IMR-90 (cell line): ENCODE measurements around the gene FIBCD1. TPM values are rescaled to one million over a fixed set of nuclear protein-coding genes. Genes with fewer than 3 reads are reported as not detected.

Experiments
- ATAC-seq: fragments of 200-7000 bp; cut with Tn5 transposase; 2 replicates; pipeline ENCODE4 v1.9.1; 2020; ENCODE audit warnings: low read depth, mild to moderate bottlenecking, moderate library complexity
- BruUV-seq: library from RNA; stranded (reverse); fragments of 400-500 nt; replicated peaks from 2 replicates; lab custom pipeline; 2021; lab: Mats Ljungman, UMichigan
- CTCF ChIA-PET: fragments of 300-600 bp; formaldehyde crosslinking; extraction: SDS; loops from one replicate; lab custom pipeline; 2021; ENCODE audit warnings: antibody characterized with exemption; lab: Yijun Ruan, JAX
- POLR2A ChIA-PET: fragments of 300-600 bp; sonication (Branson Sonifier 250); formaldehyde crosslinking; loops from one replicate; lab custom pipeline; 2022; ENCODE audit warnings: antibody characterized with exemption; ENCODE audit not compliant: unreplicated experiment; lab: Charles Lee
- DNase-seq: peaks from one replicate; pipeline ENCODE4 v3.0.0; 2013
- H2AFZ ChIP-seq: replicated peaks from 2 replicates; pipeline ENCODE3; 2013; ENCODE audit warnings: low read length, mild to moderate bottlenecking; ENCODE audit not compliant: poor library complexity
- H2AK5ac ChIP-seq: 2 replicates; pipeline ENCODE4 v1.6.1; 2013; ENCODE audit warnings: low read depth, low read length, inconsistent platforms
- H2AK9ac ChIP-seq: replicated peaks from 2 replicates; pipeline ENCODE3; 2013; ENCODE audit warnings: mild to moderate bottlenecking, low read depth, low read length, moderate library complexity; ENCODE audit not compliant: poor library complexity
- H2BK120ac ChIP-seq: 2 replicates; pipeline ENCODE4 v1.6.1; 2013; ENCODE audit warnings: low read depth, low read length, inconsistent platforms
- H2BK15ac ChIP-seq: 3 replicates; pipeline ENCODE4 v1.6.1; 2013; ENCODE audit warnings: low read depth, low read length, inconsistent platforms
- H2BK20ac ChIP-seq: 2 replicates; pipeline ENCODE4 v1.6.1; 2013; ENCODE audit warnings: low read depth, mild to moderate bottlenecking, inconsistent platforms, low read length, moderate library complexity
- H2BK5ac ChIP-seq: 2 replicates; pipeline ENCODE4 v1.6.1; 2013; ENCODE audit warnings: mild to moderate bottlenecking, low read depth, low read length, inconsistent platforms; ENCODE audit not compliant: poor library complexity, severe bottlenecking
- H3K14ac ChIP-seq: replicated peaks from 2 replicates; pipeline ENCODE4 v1.6.1; 2013; ENCODE audit warnings: low read depth, low read length, inconsistent platforms
- H3K18ac ChIP-seq: 2 replicates; pipeline ENCODE4 v1.6.1; 2013; ENCODE audit warnings: low read depth, low read length, control low read depth
- H3K23ac ChIP-seq: 2 replicates; pipeline ENCODE4 v1.6.1; 2013; ENCODE audit warnings: low read depth, low read length, inconsistent platforms
- H3K27ac ChIP-seq: 2 replicates; pipeline ENCODE4 v1.5.1; 2013; ENCODE audit warnings: mild to moderate bottlenecking, control low read depth, low read length; ENCODE audit not compliant: insufficient read depth
- H3K27me3 ChIP-seq: 2 replicates; pipeline ENCODE4 v1.6.1; 2013; ENCODE audit warnings: low read length; ENCODE audit not compliant: control insufficient read depth, insufficient read depth
- H3K36me3 ChIP-seq: 2 replicates; pipeline ENCODE4 v1.6.1; 2013; ENCODE audit warnings: low read length, mixed read lengths; ENCODE audit not compliant: control insufficient read depth, insufficient read depth
- H3K4ac ChIP-seq: 2 replicates; pipeline ENCODE4 v1.6.1; 2013; ENCODE audit warnings: low read depth, low read length, inconsistent platforms
- H3K4me1 ChIP-seq: 2 replicates; pipeline ENCODE4 v1.6.1; 2013; ENCODE audit warnings: low read length, mixed read lengths; ENCODE audit not compliant: control insufficient read depth, insufficient read depth
- H3K4me2 ChIP-seq: 2 replicates; pipeline ENCODE4 v1.6.1; 2013; ENCODE audit warnings: low read depth, mild to moderate bottlenecking, control low read depth, low read length, moderate library complexity
- H3K4me3 ChIP-seq: 2 replicates; pipeline ENCODE4 v1.5.1; 2013; ENCODE audit warnings: low read depth, mild to moderate bottlenecking, control low read depth, low read length, moderate library complexity; ENCODE audit not compliant: insufficient read depth
- H3K56ac ChIP-seq: 2 replicates; pipeline ENCODE4 v1.6.1; 2013; ENCODE audit warnings: low read length, inconsistent platforms; ENCODE audit not compliant: insufficient read depth; ENCODE audit errors: extremely low read depth
- H3K79me1 ChIP-seq, 2 experiments: 2 replicates each; pipeline ENCODE4 v1.6.1; 2013; ENCODE audit warnings: low read length in 2 of 2, inconsistent platforms in 1 of 2, low read depth in 1 of 2
- H3K9ac ChIP-seq: 2 replicates; pipeline ENCODE4 v1.6.1; 2013; ENCODE audit warnings: low read depth, low read length, control low read depth
- H3K9me1 ChIP-seq: 2 replicates; pipeline ENCODE4 v1.6.1; 2013; ENCODE audit warnings: low read length, inconsistent platforms; ENCODE audit not compliant: insufficient read depth
- H3K9me3 ChIP-seq: 2 replicates; pipeline ENCODE4 v1.6.1; 2013; ENCODE audit warnings: low read length; ENCODE audit not compliant: control insufficient read depth, insufficient read depth
- H4K20me1 ChIP-seq: 2 replicates; pipeline ENCODE4 v1.6.1; 2013; ENCODE audit warnings: low read length, inconsistent platforms; ENCODE audit not compliant: insufficient read depth
- H4K5ac ChIP-seq: 2 replicates; pipeline ENCODE4 v1.6.1; 2013; ENCODE audit warnings: mild to moderate bottlenecking, low read depth, low read length, control low read depth
- H4K8ac ChIP-seq, 2 experiments: 2 replicates each; pipeline ENCODE4 v1.6.1; 2013; ENCODE audit warnings: low read depth in 2 of 2, low read length in 2 of 2, control low read depth in 1 of 2, inconsistent platforms in 1 of 2
- H4K91ac ChIP-seq: 2 replicates; pipeline ENCODE4 v1.6.1; 2013; ENCODE audit warnings: low read depth, low read length, inconsistent platforms; ENCODE audit not compliant: insufficient read depth
- CEBPB ChIP-seq: IDR thresholded peaks from 2 replicates; pipeline ENCODE4 v1.6.1; 2012; ENCODE audit warnings: low read depth, low read length, improper control_type of control experiment
- CHD1 ChIP-seq: IDR thresholded peaks from 2 replicates; pipeline ENCODE4 v1.6.1; 2012; ENCODE audit warnings: low read depth, low read length, improper control_type of control experiment
- RAD21 ChIP-seq: IDR thresholded peaks from 2 replicates; pipeline ENCODE4 v1.6.1; 2012; ENCODE audit warnings: low read length, improper control_type of control experiment
- WGBS, 2 experiments: methylation state at CpG; one replicate each; pipeline versions ENCODE4 v1.1.5 to v1.1.7; 2013; ENCODE audit warnings: missing lambda C conversion rate in 2 of 2; ENCODE audit not compliant: insufficient read length in 1 of 2; ENCODE audit errors: extremely low coverage in 2 of 2; 5-methylcytosine and 5-hydroxymethylcytosine counted together
- dilution Hi-C: fragments of 300-500 bp; cut with HindIII; formaldehyde crosslinking; loops from one replicate; pipeline ENCODE4 v1.14.3; 2018; ENCODE audit warnings: low sequenced_read_pairs; ENCODE audit not compliant: unreplicated experiment
- in situ Hi-C: fragments of 300-500 bp; cut with MboI; formaldehyde crosslinking; loops from 3 replicates; pipeline ENCODE4 v1.14.3; 2019; ENCODE audit warnings: low sequenced_read_pairs, inconsistent platforms, mixed read lengths
- intact Hi-C: fragments of 100-400 bp; cut with micrococcal nuclease; formaldehyde crosslinking; loops from 2 replicates; pipeline ENCODE4 v1.10.0; 2022
- polyA plus RNA-seq, 3 experiments: library from polyadenylated mRNA; depleted of rRNA; stranded (reverse); fragments of >200 nt; gene quantifications; 2 replicates each; pipeline ENCODE4 v1.2.3, GENCODE V29; 2012; ENCODE audit warnings: low replicate concordance in 1 of 3
- total RNA-seq: library from RNA; depleted of rRNA; stranded (reverse); fragments of >200 nt; gene quantifications from 2 replicates; pipeline ENCODE4 v1.2.3, GENCODE V29; 2012
- TF ChIP-seq, protein P1 (sequence below): conservative IDR thresholded peaks from 2 replicates; pipeline ENCODE4 v1.5.1; 2012; ENCODE audit warnings: mild to moderate bottlenecking, low read depth, low read length, improper control_type of control experiment
- TF ChIP-seq, protein P2 (sequence below): fragments of 150-350 bp; IDR thresholded peaks from 2 replicates; pipeline ENCODE4 v1.6.1; 2017; ENCODE audit warnings: mild to moderate bottlenecking, antibody characterized with exemption, low read length, low read depth

The FIBCD1 gene
- total and polyA plus RNA-seq, 2 of the 4 experiments (the other 2 are of a cell fraction): 1.1 to 10.1 TPM

DNA sequence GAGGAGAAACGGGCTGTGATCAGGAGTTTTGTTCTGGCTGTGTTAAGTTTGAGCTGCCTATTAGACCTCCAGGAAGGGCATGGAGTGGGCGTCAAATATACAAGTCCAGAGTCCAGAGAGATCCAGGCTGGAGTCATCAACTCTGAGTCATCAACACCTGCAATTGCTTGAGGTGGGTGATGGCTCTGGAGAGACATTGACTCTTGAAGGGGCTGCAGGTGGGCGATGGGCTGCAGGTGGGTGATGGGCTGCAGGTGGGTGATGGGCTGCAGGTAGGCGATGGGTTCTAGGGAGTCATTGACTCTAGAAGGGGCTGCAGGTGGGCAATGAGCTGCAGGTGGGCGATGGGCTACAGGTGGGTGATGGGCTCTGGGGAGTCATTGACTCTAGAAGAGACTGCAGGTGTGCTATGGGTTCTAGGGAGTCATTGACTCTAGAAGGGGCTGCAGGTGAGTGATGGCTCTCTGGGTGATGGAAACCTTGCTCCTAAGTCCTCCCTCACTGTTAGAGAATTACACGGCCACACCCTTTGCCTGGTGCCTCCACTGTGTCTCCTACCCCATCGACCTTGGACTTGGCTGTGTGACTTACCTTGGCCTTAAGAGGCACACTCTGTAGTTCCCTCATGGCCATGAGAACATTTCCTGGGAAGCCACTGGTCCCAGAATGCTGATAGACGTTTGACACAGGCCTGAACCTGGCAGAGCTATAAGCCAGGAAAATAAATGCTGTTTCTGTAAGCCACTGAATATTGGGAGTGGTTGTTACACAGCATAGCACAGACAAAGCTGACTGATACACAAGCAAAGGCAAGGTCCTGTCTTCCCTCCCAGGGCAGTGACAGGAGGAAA lies 10.4 kb upstream of the FIBCD1 start:
- H3K79me1 ChIP-seq: no peaks in the 10 kb centered on the region
- TF ChIP-seq, protein P1, sequence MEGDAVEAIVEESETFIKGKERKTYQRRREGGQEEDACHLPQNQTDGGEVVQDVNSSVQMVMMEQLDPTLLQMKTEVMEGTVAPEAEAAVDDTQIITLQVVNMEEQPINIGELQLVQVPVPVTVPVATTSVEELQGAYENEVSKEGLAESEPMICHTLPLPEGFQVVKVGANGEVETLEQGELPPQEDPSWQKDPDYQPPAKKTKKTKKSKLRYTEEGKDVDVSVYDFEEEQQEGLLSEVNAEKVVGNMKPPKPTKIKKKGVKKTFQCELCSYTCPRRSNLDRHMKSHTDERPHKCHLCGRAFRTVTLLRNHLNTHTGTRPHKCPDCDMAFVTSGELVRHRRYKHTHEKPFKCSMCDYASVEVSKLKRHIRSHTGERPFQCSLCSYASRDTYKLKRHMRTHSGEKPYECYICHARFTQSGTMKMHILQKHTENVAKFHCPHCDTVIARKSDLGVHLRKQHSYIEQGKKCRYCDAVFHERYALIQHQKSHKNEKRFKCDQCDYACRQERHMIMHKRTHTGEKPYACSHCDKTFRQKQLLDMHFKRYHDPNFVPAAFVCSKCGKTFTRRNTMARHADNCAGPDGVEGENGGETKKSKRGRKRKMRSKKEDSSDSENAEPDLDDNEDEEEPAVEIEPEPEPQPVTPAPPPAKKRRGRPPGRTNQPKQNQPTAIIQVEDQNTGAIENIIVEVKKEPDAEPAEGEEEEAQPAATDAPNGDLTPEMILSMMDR: no peak
- TF ChIP-seq, protein P2, sequence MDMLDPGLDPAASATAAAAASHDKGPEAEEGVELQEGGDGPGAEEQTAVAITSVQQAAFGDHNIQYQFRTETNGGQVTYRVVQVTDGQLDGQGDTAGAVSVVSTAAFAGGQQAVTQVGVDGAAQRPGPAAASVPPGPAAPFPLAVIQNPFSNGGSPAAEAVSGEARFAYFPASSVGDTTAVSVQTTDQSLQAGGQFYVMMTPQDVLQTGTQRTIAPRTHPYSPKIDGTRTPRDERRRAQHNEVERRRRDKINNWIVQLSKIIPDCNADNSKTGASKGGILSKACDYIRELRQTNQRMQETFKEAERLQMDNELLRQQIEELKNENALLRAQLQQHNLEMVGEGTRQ: no peak
- TF ChIP-seq CEBPB (no peak), RAD21 (no peak), CHD1 (no peak)
- 56% methylated on average over 5 of the region's 8 CpGs; no CpG with 5 or more reads in 1 of the 2 experiments for WGBS, 2 experiments
- H3K36me3 ChIP-seq: no peaks in the 10 kb centered on the region
- no peak overlapping the region for H3K9ac ChIP-seq
- H2BK20ac ChIP-seq: no peak overlapping the region
- H4K8ac ChIP-seq: no peak overlapping the region
- H2BK15ac ChIP-seq: no peak overlapping the region
- H3K23ac ChIP-seq: no peak overlapping the region
- H3K4me1 ChIP-seq: no peaks in the 10 kb centered on the region
- H3K9me1 ChIP-seq: no peaks in the 10 kb centered on the region
- no peak overlapping the region for H2AK9ac ChIP-seq
- H3K56ac ChIP-seq: no peak overlapping the region
- no peak overlapping the region for H4K5ac ChIP-seq
- BruUV-seq: no TSS peak
- dilution Hi-C loops (no loop called here), intact Hi-C loops (no loop called here), in situ Hi-C loops (no loop called here)
- no peak overlapping the region for H3K4ac ChIP-seq
- ChIA-PET POLR2A (no interaction called here), CTCF (no interaction called here)
- no peak overlapping the region for H3K4me3 ChIP-seq
- H2BK5ac ChIP-seq: no peak overlapping the region
- no peak overlapping the region for H3K4me2 ChIP-seq
- H4K20me1 ChIP-seq: no peaks in the 10 kb centered on the region
- H2BK120ac ChIP-seq: no peak overlapping the region
- peaks cover 62% of the 10 kb centered on the region for H3K27me3 ChIP-seq
- no peak overlapping the region for H3K27ac ChIP-seq
- no peak overlapping the region for H2AFZ ChIP-seq
- ATAC-seq: no peak
- no peak overlapping the region for H4K91ac ChIP-seq
- H3K9me3 ChIP-seq: peaks cover 10% of the 10 kb centered on the region
- no peak overlapping the region for H3K14ac ChIP-seq
- H2AK5ac ChIP-seq: no peak overlapping the region
- no peak overlapping the region for H3K18ac ChIP-seq
- DNase-seq: no peak
